ENCODE results near the gene ARHGAP20. TPM values are rescaled to one million over a fixed set of nuclear protein-coding genes. Genes with fewer than 3 reads are reported as not detected.

Gene ARHGAP20
- total RNA-seq, 4 donors from 2014 or later, result 10.5 to 19.5 (median 11.8) TPM

GRCh38 chr11:110712659-110713448 lies 617 bp upstream of the ARHGAP20 start:
- peak; percentile 54 to 65 for DNase-seq
- peak overlapping the region; percentile 12 to 64 (median 63) for H3K27ac ChIP-seq
- intact Hi-C loops (cut with DNase I), result loop anchor here (5.0 kb wide), 1 partner anchor 519 kb away; no protein-coding TSS in a partner anchor

GRCh38 chr11:110711448-110711775 lies 825 bp downstream of the ARHGAP20 start:
- intact Hi-C loops (cut with DNase I), result loop anchor here (5.0 kb wide), 1 partner anchor 521 kb away; no protein-coding TSS in a partner anchor
- H3K27ac ChIP-seq, result peak overlapping the region; percentile 61 to 89 (median 83)

More at GRCh38 chr11:110712659-110713448, 617 bp upstream of the ARHGAP20 start:
- no peak for TF ChIP-seq POLR2A (IDR thresholded peaks at IDR 0.05)
- peak in 4 of 6 experiments; percentile 1 to 59 (median 40) for TF ChIP-seq CTCF (IDR thresholded peaks at IDR 0.05)
- Histone ChIP-seq H3K27me3 (no peaks in the 10 kb centered on the region), H3K36me3 (no peaks in the 10 kb centered on the region), H3K4me3 (replicated peaks in 1 of 3) (peak overlapping the region; percentile 44 to 85 (median 64)), H3K9me3 (no peaks in the 10 kb centered on the region), H3K4me1 (peaks cover 0 to 5% of the 10 kb centered on the region in 2 donors)
- 1 to 3% methylated on average over 20 to 30 of the region's 50 CpGs for WGBS, 2 donors

GRCh38 chr11:110710628-110711381 lies 1.4 kb downstream of the ARHGAP20 start:
- no peaks in the 10 kb centered on the region for H3K36me3 ChIP-seq
- intact Hi-C loops (cut with DNase I), result loop anchor here (5.0 kb wide), 1 partner anchor 521 kb away; no protein-coding TSS in a partner anchor
- no peaks in the 10 kb centered on the region for H3K27me3 ChIP-seq
- no peaks in the 10 kb centered on the region for H3K9me3 ChIP-seq
- TF ChIP-seq POLR2A (IDR thresholded peaks at IDR 0.05), result peak in 1 of 2 donors; percentile 17
- no peak for TF ChIP-seq CTCF (IDR thresholded peaks at IDR 0.05)
- H3K4me3 ChIP-seq (replicated peaks in 1 of 3), result peak overlapping the region; percentile 44 to 85 (median 67)
- H3K4me1 ChIP-seq, result peaks cover 0 to 5% of the 10 kb centered on the region in 2 donors
- peak overlapping the region in 2 of 3 donors; percentile 83 to 89 for H3K27ac ChIP-seq
- WGBS, 2 donors, result 4 to 5% methylated on average over 32 to 33 of the region's 33 CpGs
- DNase-seq, result peak; percentile 75 to 80

More at GRCh38 chr11:110711448-110711775, 825 bp downstream of the ARHGAP20 start:
- Histone ChIP-seq H3K36me3 (no peaks in the 10 kb centered on the region), H3K9me3 (no peaks in the 10 kb centered on the region), H3K4me3 (replicated peaks in 1 of 3) (peak overlapping the region; percentile 44 to 85 (median 67)), H3K27me3 (no peaks in the 10 kb centered on the region), H3K4me1 (peaks cover 0 to 5% of the 10 kb centered on the region in 2 donors)
- 8% methylated on average over 7 of the region's 24 CpGs; no CpG with 5 or more reads in 1 of the 2 donors for WGBS, 2 donors
- no peak for DNase-seq
- TF ChIP-seq POLR2A (IDR thresholded peaks at IDR 0.05) (no peak), CTCF (IDR thresholded peaks at IDR 0.05) (no peak)

- intact Hi-C loops (cut with DNase I), result no loop called here
- H3K27ac ChIP-seq, result no peak overlapping the region
- no peaks in the 10 kb centered on the region for H3K36me3 ChIP-seq
- H3K4me1 ChIP-seq, result no peaks in the 10 kb centered on the region
- WGBS, 2 donors, result 84 to 91% methylated on average over 5 of the region's 5 CpGs
- DNase-seq, result no peak
- no peaks in the 10 kb centered on the region for H3K9me3 ChIP-seq
- no peak overlapping the region for H3K4me3 ChIP-seq (replicated peaks in 1 of 3)
- H3K27me3 ChIP-seq, result no peaks in the 10 kb centered on the region
- no peak for TF ChIP-seq CTCF (IDR thresholded peaks at IDR 0.05)
- no peak for TF ChIP-seq POLR2A (IDR thresholded peaks at IDR 0.05)
These were observed 7.9 kb downstream of the ARHGAP20 start for GRCh38 chr11:110704210-110704864.

Measured in thyroid gland (tissue), 4 donors.